Renal cortical epithelial cell (primary cell): ENCODE measurements around the gene DLG1. TPM values are rescaled to one million over a fixed set of nuclear protein-coding genes. Genes with fewer than 3 reads are reported as not detected.
"Not testable (repeated sequence)": the region's sequence is repeated elsewhere in the genome, so short reads cannot be mapped to it uniquely, and the experiment has no call there.

Source experiments
- DNase-seq: peaks from one replicate; pipeline ENCODE4 v3.0.0-alpha.2; 2011; ENCODE audit warnings: low read depth
- total RNA-seq: library from RNA; depleted of rRNA; stranded (reverse); fragments of >200 nt; gene quantifications from 2 replicates; pipeline ENCODE4 v1.2.3, GENCODE V29; 2014

DLG1 gene
- total RNA-seq, 1 donor from 2014 or later = 197 TPM

- no peak for DNase-seq
These were observed 194.6 kb downstream of the DLG1 start for GRCh38 chr3:197103766-197104165.

DNA sequence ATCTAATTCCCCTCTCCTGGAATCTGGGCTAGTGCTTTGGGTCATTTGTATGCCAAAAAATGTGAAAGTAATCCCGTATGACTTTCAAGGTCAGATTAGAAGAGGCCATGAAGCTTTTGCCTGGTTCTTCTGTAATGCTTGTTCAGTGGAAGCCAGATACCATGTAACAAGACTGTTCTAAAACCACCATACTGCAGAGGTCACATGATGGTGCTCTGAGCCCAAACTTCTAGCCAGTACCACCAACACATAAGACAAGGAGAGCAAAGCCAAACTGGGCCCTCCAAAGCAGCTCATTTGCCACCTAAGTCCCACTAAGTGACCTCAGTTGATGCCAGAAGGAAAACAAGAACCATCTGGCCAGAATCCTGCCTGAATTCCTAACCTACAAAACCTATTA lies 204.5 kb downstream of the DLG1 start:
- DNase-seq = no peak

- no peak for DNase-seq
These were observed 210.0 kb downstream of the DLG1 start for GRCh38 chr3:197088370-197088769.

GRCh38 chr3:197085137-197085536 lies 213.3 kb downstream of the DLG1 start:
- no peak for DNase-seq

- DNase-seq = peak; percentile 64
These were observed 214.9 kb downstream of the DLG1 start for GRCh38 chr3:197083486-197083885.

DNA sequence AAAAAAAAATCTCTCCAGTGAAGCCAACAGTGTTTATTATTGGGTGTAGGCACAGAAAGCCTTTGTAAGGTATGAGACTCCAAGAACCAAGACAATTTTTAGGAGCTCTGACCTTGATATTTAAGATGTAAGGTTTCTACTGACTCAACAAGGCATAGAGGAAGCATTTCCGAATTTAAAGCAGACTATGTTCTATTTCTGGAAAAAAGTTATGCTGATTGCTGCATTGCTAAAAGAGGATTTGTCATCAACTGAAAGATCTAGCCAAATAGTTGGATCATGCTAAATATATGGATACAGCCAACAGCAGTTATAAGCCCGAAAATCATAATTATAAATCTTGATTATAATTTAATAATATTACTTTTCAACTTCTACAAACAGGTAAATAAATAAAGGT lies 215.5 kb downstream of the DLG1 start:
- DNase-seq = no peak

- no peak for DNase-seq
These were observed 218.1 kb downstream of the DLG1 start for GRCh38 chr3:197080344-197080743.

- no peak for DNase-seq
These were observed 222.0 kb downstream of the DLG1 start for GRCh38 chr3:197076415-197076814.

DNA sequence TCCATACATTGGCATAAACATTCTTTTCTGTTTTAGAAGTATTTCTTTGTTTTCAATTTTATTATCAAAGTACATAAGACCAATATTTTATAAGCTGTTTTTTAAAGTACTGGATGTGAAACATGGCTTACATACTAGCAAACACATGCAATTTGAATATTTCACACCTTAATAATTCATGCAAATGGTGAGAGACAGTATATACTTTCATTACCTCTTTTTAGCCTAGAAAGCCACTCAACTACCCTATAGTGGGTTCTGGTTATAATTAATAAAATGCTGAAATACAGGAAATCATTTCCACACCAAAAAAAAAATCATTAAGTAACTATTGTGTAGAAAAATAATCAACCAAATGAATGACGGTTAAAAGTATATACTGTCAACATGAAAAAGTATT lies 230.3 kb downstream of the DLG1 start:
- no peak for DNase-seq

GRCh38 chr3:197064771-197065170 lies 233.6 kb downstream of the DLG1 start:
- DNase-seq = no peak

DNA sequence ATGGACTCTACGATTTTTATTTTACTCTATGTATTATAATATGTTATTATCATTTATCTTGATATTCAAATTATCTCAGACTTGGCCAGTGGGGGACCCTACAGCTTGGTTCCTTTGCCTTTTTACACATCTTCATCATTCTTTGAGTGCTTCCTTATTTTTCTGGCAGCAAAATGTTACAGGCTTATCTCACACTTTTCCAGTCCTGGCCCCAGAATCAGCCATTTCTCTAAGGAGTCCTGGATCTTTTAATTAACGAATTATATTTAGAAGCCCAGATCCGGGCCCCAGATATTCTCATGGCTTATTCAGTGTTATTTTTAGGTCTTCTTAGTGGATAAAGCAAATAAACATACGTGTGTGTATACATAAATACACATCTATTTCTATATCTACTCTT lies 236.0 kb downstream of the DLG1 start:
- no peak for DNase-seq

DNA sequence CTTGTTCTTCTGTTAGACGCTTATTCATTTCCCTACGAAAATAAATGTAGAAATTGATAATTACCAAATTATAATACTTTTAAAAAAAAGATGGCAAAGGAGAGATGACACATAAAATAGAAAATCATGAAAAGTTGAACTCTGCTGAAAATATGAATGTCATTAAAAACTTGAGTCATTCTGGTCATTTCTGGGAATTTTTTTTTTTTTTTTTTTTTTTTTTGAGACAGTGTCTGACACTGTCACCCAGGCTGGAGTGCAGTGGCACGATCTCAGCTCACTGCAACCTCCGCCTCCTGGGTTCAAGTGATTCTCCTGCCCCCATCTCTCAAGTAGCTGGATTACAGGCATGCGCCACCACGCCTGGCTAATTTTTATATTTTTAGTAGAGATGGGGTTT lies 246.8 kb downstream of the DLG1 start:
- DNase-seq = not testable (repeated sequence)

- no peak for DNase-seq
These were observed 247.9 kb downstream of the DLG1 start for GRCh38 chr3:197050511-197050910.

DNA sequence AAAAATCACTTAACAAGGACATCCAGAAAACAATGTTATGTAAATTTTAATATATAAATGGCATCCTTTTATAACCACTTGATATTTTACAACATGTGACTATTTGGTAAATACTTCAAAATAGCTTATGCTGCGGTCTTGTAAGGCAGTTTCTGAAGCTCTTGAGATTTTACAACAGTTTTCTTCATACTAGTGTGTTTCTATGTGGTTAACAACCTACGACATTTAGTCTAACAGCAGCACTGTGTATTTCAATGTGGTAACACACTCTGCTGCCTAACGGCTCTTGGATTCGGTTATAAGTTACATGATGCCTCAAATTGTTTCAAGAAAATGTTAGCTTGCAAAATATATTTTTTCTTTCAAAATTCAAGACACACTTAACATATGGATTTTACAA lies 255.9 kb downstream of the DLG1 start:
- DNase-seq = no peak

GRCh38 chr3:197041875-197042488 lies 256.4 kb downstream of the DLG1 start:
- DNase-seq = no peak

- DNase-seq = no peak
These were observed 257.8 kb downstream of the DLG1 start for GRCh38 chr3:197040658-197041057.

DNA sequence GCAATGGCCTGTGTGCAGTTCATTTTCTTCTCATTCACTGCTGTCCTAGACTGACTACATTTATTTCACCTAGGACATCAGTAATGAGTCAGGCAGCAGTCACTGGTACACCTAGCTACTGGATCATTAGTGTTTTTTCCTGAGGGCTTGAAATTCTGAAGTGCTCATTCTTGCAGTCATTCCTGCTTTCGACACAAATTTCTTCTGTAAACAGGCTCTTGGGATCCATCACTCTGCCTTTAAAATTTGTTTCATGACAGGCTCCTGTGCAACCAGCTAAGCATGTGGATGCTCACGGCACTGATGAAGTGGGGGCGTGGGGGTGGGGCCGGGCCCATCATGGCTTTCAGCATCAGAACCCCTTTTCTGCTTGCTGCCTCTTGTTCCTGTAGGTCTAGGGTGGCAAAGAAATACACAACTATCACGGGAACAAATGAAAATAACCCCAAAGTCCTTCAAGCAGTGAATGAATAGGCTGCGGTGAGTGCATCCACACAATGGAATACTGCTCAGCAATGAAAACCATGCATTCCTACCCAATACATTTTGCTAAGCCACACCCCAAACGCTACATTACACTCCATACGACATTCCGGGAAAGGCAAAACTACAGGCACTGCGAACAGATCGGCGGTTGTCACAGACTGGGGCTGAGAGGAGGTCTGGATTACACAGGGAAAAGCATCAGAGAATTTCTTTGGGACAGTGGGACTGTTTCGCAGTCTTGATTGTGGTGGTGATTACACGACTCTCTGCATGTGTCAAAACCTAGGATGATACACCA lies 259.5 kb downstream of the DLG1 start:
- DNase-seq = peak; percentile 81

DNA sequence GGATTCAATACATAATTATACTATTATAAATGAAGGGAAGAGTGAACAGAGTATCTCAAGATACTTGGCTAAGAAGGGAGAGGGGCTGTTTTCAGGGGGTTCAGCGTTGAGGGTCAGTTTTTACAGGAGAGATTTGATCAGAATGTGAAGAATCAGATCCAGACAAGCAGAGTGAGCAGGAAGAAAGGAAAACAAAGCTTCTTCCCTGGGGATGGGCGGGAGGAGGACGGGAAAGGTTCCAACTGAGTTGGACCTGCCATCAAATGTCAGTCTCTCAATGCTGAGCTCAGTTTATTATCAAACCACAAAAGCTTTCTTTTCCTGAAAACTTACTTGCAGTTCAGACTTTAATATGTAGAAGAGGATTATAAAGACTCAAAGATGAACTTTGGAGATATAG lies 262.8 kb downstream of the DLG1 start:
- no peak for DNase-seq

DNA sequence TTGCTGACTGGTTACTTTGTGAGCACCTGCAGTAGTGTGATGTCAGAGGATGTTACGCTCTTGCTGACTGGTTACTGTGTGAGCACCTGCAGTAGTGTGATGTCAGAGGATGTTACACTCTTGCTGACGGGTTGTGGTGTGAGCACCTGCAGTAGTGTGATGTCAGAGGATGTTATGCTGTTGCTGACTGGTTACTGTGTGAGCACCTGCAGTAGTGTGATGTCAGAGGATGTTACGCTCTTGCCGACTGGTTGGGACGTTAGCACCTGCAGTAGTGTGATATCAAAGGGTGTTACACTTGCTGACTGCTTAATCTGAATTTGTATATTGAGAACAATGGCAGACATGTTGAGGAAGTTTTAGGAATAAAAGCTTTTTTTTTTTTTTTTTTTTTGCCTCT lies 263.6 kb downstream of the DLG1 start:
- DNase-seq = not testable (repeated sequence)

DNA sequence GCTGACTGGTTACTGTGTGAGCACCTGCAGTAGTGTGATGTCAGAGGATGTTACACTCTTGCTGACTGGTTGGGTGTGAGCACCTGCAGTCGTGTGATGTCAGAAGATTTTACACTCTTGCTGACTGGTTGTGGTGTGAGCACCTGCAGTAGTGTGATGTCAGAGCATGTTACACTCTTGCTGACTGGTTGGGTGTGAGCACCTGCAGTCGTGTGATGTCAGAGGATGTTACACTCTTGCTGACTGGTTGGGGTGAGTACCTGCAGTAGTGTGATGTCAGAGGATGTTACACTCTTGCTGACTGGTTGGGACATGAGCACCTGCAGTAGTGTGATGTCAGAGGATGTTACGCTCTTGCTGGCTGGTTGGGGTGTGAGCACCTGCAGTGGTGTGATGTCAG lies 264.6 kb downstream of the DLG1 start:
- not testable (repeated sequence) for DNase-seq

DNA sequence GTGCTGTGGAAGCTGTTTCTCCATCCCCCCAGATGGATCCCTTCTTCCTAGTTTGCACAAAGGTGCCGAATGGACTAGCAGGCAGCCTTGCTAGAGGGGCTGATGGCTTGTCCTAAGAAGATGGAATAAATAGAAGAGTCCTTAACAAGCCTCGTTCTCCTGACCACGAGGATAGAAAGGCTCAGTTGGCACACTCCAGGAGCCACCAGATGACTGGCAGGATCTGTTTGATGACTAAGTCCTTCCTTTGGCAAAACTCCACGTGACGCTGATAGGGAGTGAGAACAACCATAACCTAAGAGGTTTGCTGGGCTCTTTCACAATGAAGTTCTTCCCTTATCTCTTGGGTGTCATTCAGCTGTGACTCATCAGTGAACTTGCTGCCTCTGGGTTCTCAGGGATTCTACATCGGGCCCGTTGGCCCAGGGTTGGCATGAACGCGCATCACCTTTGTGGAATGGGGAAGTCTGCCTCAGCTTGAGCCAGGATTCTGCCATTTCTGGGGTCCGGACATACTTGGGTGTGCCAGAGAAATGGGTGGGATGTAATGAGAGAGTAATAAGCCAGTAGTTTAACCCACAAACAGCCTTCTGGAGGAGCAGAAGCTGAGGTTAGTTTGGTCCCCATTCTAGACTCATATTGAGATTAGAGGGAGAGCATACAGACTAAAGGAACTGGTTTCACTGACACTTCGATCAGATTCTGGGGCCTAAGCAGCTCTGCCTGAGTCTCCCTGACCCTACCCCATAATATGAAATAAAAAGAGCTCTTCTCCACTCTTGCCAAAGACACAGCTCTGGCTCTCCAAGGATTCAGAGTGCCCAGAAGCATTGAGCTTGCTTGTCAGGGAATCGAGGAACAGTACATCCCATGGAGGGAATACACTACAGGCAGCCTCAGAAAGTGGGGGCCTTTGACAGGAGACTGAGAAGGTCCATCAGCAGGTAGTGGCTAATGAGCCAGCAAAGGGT lies 266.8 kb downstream of the DLG1 start:
- peak; percentile 97 for DNase-seq
